Muscle layer of colon (tissue), 2 donors: Measurements from ENCODE around the gene BTBD19.
"Not testable (repeated sequence)": the region's sequence is repeated elsewhere in the genome, so short reads cannot be mapped to it uniquely, and the experiment has no call there.

Experiments used
- H3K27ac ChIP-seq: one replicate; pipeline ENCODE4 v1.7.0; 2013; ENCODE audit warnings: low read depth, mild to moderate bottlenecking, low read length, moderate library complexity
- H3K27me3 ChIP-seq, 2 donors: one replicate each; pipeline ENCODE4 v1.7.0; 2013; ENCODE audit warnings: low read length in 2 of 2, mild to moderate bottlenecking in 2 of 2; ENCODE audit not compliant: insufficient read depth in 2 of 2, control insufficient read depth in 1 of 2
- H3K36me3 ChIP-seq: one replicate; pipeline ENCODE4 v1.7.0; 2013; ENCODE audit warnings: mild to moderate bottlenecking, low read length; ENCODE audit not compliant: insufficient read depth
- H3K4me1 ChIP-seq: one replicate; pipeline ENCODE4 v1.7.0; 2013; ENCODE audit warnings: mild to moderate bottlenecking, low read length; ENCODE audit not compliant: insufficient read depth
- H3K4me3 ChIP-seq, 2 donors: one replicate each; pipeline ENCODE4 v1.7.0; 2013; ENCODE audit warnings: low read length in 2 of 2, low read depth in 1 of 2, mild to moderate bottlenecking in 1 of 2, moderate library complexity in 1 of 2
- H3K9ac ChIP-seq: one replicate; pipeline ENCODE4 v1.7.0; 2013; ENCODE audit warnings: low read length
- H3K9me3 ChIP-seq: one replicate; pipeline ENCODE4 v1.7.0; 2013; ENCODE audit warnings: mild to moderate bottlenecking, low read length
- donor health status: abdominal sarcoma.
- donor health status: Adenocarcinoma of cecum.

BTBD19 gene

DNA sequence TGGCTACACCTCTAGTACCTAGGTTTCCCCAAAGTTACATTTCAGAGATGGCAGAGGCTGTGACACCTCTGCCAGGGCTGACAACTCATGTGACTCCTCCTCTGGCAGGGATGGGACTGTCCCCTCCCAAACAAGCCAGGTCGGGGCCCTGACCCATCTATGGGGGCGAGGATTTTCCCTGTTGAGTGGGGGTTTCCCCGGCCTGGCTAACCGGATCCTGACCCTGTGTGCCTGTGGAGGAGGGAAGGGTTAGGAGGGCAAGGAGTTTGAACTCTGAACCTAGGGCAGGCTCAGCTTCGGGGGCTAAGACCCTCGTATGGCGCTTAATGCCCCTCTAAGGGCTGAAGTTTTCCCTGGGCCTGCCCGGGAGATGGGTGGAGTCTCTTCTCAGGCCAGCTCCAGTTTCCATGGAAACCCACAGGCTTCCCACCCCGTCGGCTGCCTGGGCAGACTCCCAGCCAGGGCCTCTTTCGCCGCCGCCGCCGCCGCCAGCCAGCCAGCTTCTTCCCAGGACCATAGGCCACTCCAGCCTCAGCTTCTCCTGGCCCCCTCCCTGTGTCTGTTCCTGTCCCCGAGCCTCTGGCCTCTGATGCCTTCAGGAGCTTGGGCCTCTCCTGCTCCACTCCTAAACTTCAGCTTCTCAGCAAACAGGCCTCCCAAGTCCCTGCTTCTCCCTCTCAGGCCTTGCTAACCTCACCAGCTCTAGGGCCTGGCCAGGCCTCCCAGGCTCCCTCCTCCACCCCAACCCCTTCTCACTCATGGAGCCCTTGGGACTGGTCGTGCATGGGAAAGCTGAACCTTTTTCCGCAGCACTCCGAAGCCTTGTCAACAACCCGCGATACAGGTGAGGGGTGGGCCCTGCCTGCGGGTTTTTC is at the start of gene BTBD19:
TSS of gene BTBD19 (plus strand) at position 461 of the 875 bp plus-strand sequence. CDS start at position 759, 298 bp downstream.
- H3K4me3 ChIP-seq, result peak within 1 kb of the TSS; percentile 22 to 46
- H3K36me3 ChIP-seq, result peaks cover 18% of the 10 kb centered on the region
- H3K9me3 ChIP-seq, result no peaks in the 10 kb centered on the region
- H3K27ac ChIP-seq, result peak within 1 kb of the TSS; percentile 99
- peaks cover 47% of the 10 kb centered on the region for H3K4me1 ChIP-seq
- peak within 1 kb of the TSS; percentile 18 for H3K9ac ChIP-seq
- no peaks in the 10 kb centered on the region for H3K27me3 ChIP-seq

GRCh38 chr1:44759077-44759476 is 49.2 kb upstream of the BTBD19 start:
- Histone ChIP-seq H3K4me3 (no peak overlapping the region), H3K9me3 (no peaks in the 10 kb centered on the region), H3K9ac (no peak overlapping the region), H3K4me1 (no peaks in the 10 kb centered on the region), H3K27me3 (no peaks in the 10 kb centered on the region), H3K27ac (no peak overlapping the region), H3K36me3 (no peaks in the 10 kb centered on the region)

GRCh38 chr1:44760876-44761275 is 47.4 kb upstream of the BTBD19 start:
- Histone ChIP-seq H3K9me3 (no peaks in the 10 kb centered on the region), H3K27me3 (no peaks in the 10 kb centered on the region), H3K36me3 (no peaks in the 10 kb centered on the region), H3K4me1 (no peaks in the 10 kb centered on the region), H3K9ac (no peak overlapping the region), H3K27ac (no peak overlapping the region), H3K4me3 (no peak overlapping the region)

DNA sequence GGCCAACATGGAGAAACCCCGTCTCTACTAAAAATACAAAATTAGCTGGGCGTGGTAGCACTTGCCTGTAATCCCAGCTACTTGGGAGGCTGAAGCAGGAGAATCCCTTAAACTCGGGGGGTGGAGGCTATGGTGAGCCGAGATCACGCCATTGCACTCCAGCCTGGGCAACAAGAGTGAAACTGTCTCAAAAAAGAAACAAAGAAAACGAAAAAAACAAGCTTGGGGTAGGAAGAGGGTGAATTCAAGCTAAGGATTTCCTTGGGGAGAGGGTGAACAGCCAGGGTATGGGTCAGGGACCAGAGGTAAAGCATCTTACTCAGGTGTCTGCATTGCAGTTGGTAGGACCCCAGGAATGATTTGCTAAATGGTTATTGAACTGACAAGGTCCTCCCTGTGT is 41.9 kb upstream of the BTBD19 start:
- H3K27me3 ChIP-seq, H3K27ac ChIP-seq, H3K4me1 ChIP-seq, H3K4me3 ChIP-seq, H3K36me3 ChIP-seq, H3K9ac ChIP-seq, H3K9me3 ChIP-seq: not testable (repeated sequence)

DNA sequence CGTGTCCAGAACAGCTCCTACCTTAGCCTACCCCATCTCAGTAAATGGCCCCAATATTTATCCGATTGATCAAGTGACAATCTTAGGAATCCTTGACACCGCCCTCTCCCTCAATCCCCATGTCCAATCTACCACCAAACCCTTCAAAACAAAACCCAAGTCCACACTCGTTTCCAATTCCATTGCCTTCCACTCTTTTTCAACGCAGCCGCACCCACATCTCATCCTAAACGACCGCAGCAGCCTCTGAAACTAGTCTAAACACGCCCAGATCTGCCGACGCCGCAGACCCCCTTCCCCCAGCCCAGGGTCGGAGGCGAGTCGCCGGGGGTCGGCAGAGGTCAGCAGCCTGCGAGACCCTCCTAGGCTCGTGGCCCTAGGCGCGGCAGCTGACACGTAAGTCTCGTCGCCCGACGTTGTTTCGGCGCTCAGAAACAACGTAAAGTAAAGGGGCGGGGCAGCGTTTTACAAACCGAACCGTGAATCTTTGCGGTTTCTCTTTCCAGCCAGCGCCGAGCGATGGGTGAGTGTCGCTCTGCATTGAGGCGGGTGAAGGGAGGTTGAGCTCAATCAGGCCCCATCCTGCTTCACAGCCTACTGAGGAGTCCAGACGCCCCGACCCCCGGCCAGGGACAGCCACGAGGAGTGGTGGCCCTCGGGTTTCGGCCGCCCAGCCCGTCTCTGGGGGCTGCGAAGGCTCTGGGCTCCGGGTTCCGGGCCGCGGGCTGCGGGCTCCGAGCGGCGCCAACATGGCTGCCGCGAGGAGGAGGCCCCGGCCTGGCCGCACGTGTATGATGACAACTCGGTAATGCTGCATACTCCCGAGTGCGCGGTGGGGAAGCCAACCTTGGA is 33.0 kb upstream of the BTBD19 start, which contains the start of gene RPS8:
TSS of gene RPS8 (plus strand) at position 463 of the 852 bp plus-strand sequence. CDS start at position 520, 57 bp downstream.
- Histone ChIP-seq H3K36me3 (peaks cover 21% of the 10 kb centered on the region), H3K9me3 (no peaks in the 10 kb centered on the region), H3K27ac (peak within 1 kb of the TSS; percentile 99), H3K4me3 (peak within 1 kb of the TSS; percentile 86 to 96), H3K9ac (peak within 1 kb of the TSS; percentile 97), H3K27me3 (no peaks in the 10 kb centered on the region), H3K4me1 (peaks cover 10% of the 10 kb centered on the region)

GRCh38 chr1:44775930-44776729 is 32.2 kb upstream of the BTBD19 start:
- peak overlapping the region; percentile 70 for H3K9ac ChIP-seq
- H3K9me3 ChIP-seq, result no peaks in the 10 kb centered on the region
- H3K36me3 ChIP-seq, result peaks cover 25% of the 10 kb centered on the region
- H3K27ac ChIP-seq, result peak overlapping the region; percentile 99
- no peaks in the 10 kb centered on the region for H3K27me3 ChIP-seq
- peaks cover 10% of the 10 kb centered on the region for H3K4me1 ChIP-seq
- peak overlapping the region; percentile 86 to 96 for H3K4me3 ChIP-seq

- Histone ChIP-seq H3K9ac (peak overlapping the region; percentile 70), H3K36me3 (peaks cover 29% of the 10 kb centered on the region), H3K27ac (peak overlapping the region; percentile 38), H3K4me1 (peaks cover 10% of the 10 kb centered on the region), H3K27me3 (no peaks in the 10 kb centered on the region), H3K4me3 (peak overlapping the region; percentile 86 to 96), H3K9me3 (no peaks in the 10 kb centered on the region)
Observed at GRCh38 chr1:44776730-44777068, 31.6 kb upstream of the BTBD19 start.

DNA sequence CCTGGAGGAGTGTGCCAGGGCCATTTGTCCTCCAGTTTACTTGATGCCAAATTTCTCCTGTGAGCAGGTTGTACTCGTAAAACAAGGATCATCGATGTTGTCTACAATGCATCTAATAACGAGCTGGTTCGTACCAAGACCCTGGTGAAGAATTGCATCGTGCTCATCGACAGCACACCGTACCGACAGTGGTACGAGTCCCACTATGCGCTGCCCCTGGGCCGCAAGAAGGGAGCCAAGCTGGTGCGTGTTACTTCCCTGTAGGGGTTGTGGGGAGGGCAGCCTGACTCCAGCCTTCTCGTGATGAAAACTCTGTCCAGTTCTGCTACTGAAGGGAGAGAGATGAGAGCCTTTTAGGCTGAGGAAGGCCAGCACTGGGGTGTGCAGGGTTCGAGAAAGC is 30.8 kb upstream of the BTBD19 start:
- Histone ChIP-seq H3K9me3 (no peaks in the 10 kb centered on the region), H3K9ac (no peak overlapping the region), H3K27ac (no peak overlapping the region), H3K4me3 (no peak overlapping the region), H3K36me3 (peaks cover 29% of the 10 kb centered on the region), H3K4me1 (peaks cover 10% of the 10 kb centered on the region), H3K27me3 (no peaks in the 10 kb centered on the region)

DNA sequence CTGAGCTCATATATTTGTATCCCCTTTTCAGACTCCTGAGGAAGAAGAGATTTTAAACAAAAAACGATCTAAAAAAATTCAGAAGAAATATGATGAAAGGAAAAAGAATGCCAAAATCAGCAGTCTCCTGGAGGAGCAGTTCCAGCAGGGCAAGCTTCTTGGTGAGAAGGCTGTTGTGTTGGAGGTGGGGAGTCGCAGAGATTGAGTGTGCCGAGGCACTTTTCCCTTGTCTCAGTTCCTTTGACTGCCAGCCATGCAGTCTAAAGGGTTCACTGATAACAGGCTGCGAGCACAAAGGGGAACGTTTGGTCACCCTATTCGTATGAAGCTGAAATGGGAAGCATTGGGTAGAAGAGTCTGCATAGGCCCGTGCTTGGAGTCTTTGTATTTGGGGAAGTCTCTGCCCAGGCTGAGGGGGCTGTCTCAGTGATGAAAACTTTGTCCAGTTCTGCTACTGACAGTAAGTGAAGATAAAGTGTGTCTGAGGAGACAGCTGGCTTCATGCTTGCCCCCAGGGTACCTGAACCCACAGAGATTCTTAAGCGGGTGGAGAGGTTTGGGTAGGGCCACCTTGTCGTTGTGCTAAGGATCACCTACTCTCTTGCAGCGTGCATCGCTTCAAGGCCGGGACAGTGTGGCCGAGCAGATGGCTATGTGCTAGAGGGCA is 30.2 kb upstream of the BTBD19 start:
- Histone ChIP-seq H3K9ac (no peak overlapping the region), H3K27ac (no peak overlapping the region), H3K9me3 (no peaks in the 10 kb centered on the region), H3K27me3 (no peaks in the 10 kb centered on the region), H3K4me3 (no peak overlapping the region), H3K36me3 (peaks cover 29% of the 10 kb centered on the region), H3K4me1 (peaks cover 10% of the 10 kb centered on the region)

DNA sequence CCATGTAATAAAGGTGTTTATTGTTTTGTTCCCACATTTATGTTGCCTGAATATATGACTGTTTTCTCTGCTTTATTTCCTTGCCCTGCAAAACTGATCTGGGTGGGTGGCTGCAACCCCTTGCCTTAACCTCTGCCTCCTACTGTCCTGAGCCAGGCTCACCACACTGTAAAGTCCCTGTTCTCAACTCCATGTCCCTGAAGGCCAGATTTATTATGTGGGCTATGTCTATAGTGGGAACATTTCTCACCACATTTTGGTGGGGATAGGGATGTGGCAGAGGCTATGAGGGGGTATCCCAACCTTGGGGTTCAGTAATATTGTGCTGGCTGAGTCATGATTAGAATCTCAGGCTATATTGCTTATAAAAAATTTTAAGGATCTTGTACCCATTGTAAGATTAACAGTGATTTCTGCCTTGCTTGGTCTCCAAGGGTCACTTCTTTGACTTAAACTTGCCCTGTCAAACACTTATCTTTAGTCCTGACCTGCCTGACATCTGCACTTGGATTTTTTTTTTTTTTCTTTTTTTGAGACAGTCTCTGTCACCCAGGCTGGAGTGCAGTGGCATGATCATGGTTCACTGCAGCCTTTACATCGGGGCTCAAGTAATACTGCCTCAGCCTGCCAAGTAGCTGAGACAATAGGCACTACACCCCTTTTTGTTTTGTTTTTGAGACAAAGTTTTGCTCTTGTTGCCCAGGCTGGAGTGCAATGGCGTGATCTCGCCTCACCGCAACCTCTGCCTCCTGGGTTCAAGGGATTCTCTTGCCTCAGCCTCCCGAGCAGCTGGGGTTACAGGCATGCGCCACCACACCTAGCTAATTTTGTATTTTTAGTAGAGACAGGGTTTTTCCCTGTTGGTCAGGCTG is 29.4 kb upstream of the BTBD19 start:
- peaks cover 29% of the 10 kb centered on the region for H3K36me3 ChIP-seq
- no peaks in the 10 kb centered on the region for H3K27me3 ChIP-seq

More for the DNA sequence above, 29.4 kb upstream of the BTBD19 start:
- H3K9me3 ChIP-seq, result no peaks in the 10 kb centered on the region
- H3K4me3 ChIP-seq, result no peak overlapping the region
- H3K4me1 ChIP-seq, result peaks cover 15% of the 10 kb centered on the region
- H3K27ac ChIP-seq, result no peak overlapping the region
- H3K9ac ChIP-seq, result no peak overlapping the region
